Measurements from ENCODE around the gene MIER3. TPM values are rescaled to one million over a fixed set of nuclear protein-coding genes. Genes with fewer than 3 reads are reported as not detected.
A peak's percentile ranks its signal among the peaks of the same experiment; 100 is the strongest.
"Not testable (repeated sequence)": the region's sequence is repeated elsewhere in the genome, so short reads cannot be mapped to it uniquely, and the experiment has no call there.

The MIER3 gene
- total RNA-seq (2014; rRNA removed): 15.3 and 19.6 TPM in 2 replicates
- 2.9 TPM for polyA plus RNA-seq (2012)

- peak; percentile 68 for DNase-seq (ENCODE audit: low read depth)
Measured at GRCh38 chr5:56951946-56952691, at the start of gene MIER3. MIER3 (minus strand) TSS chr5:56952123; CDS start chr5:56952102, 21 bp downstream.

- no peak for DNase-seq (ENCODE audit: low read depth)
Measured at GRCh38 chr5:56995596-56995995, 43.7 kb upstream of the MIER3 start.

GRCh38 chr5:56993241-56993640 is 41.3 kb upstream of the MIER3 start:
- DNase-seq (ENCODE audit: low read depth): no peak

- DNase-seq (ENCODE audit: low read depth): no peak
Measured at GRCh38 chr5:56989676-56990075, 37.8 kb upstream of the MIER3 start.

GRCh38 chr5:56988490-56988889 is 36.6 kb upstream of the MIER3 start:
- no peak for DNase-seq (ENCODE audit: low read depth)

GRCh38 chr5:56987171-56987570 is 35.2 kb upstream of the MIER3 start:
- no peak for DNase-seq (ENCODE audit: low read depth)

GRCh38 chr5:56986626-56986947 is 34.7 kb upstream of the MIER3 start:
- DNase-seq (ENCODE audit: low read depth): peak; percentile 6

GRCh38 chr5:56985936-56986625 is 34.2 kb upstream of the MIER3 start:
- no peak for DNase-seq (ENCODE audit: low read depth)

GRCh38 chr5:56984445-56984844 is 32.5 kb upstream of the MIER3 start:
- no peak for DNase-seq (ENCODE audit: low read depth)

GRCh38 chr5:56983593-56984361 is 31.9 kb upstream of the MIER3 start:
- no peak for DNase-seq (ENCODE audit: low read depth)

- peak; percentile 20 for DNase-seq (ENCODE audit: low read depth)
Measured at GRCh38 chr5:56981548-56982315, 29.8 kb upstream of the MIER3 start.

GRCh38 chr5:56979968-56980367 is 28.0 kb upstream of the MIER3 start:
- DNase-seq (ENCODE audit: low read depth): no peak

GRCh38 chr5:56979526-56979925 is 27.6 kb upstream of the MIER3 start:
- DNase-seq (ENCODE audit: low read depth): not testable (repeated sequence)

- DNase-seq (ENCODE audit: low read depth): no peak
Measured at GRCh38 chr5:56977822-56978221, 25.9 kb upstream of the MIER3 start.

GRCh38 chr5:56977021-56977420 is 25.1 kb upstream of the MIER3 start:
- DNase-seq (ENCODE audit: low read depth): no peak

GRCh38 chr5:56974241-56974640 is 22.3 kb upstream of the MIER3 start:
- no peak for DNase-seq (ENCODE audit: low read depth)

GRCh38 chr5:56973473-56973872 is 21.6 kb upstream of the MIER3 start:
- DNase-seq (ENCODE audit: low read depth): no peak

GRCh38 chr5:56971275-56971674 is 19.4 kb upstream of the MIER3 start:
- no peak for DNase-seq (ENCODE audit: low read depth)

GRCh38 chr5:56964173-56964572 is 12.2 kb upstream of the MIER3 start:
- DNase-seq (ENCODE audit: low read depth): no peak

GRCh38 chr5:56963246-56963645 is 11.3 kb upstream of the MIER3 start:
- no peak for DNase-seq (ENCODE audit: low read depth)

GRCh38 chr5:56962286-56962685 is 10.4 kb upstream of the MIER3 start:
- no peak for DNase-seq (ENCODE audit: low read depth)

- DNase-seq (ENCODE audit: low read depth): no peak
Measured at GRCh38 chr5:56961746-56962145, 9.8 kb upstream of the MIER3 start.
